HL-60 (cell line): ENCODE data around the gene CD79B.

ENCODE experiments used
- DNase-seq, 2 experiments: peaks; one replicate each; pipeline ENCODE4 v3.0.0-alpha.2; 2010 to 2020; ENCODE audit warnings: low read depth in 1 of 2, low spot score in 1 of 2
- H3K27ac ChIP-seq: fragments of 250-450 bp; sonication (Bioruptor Pico); replicated peaks from 2 replicates; pipeline ENCODE4 v1.5.1; 2020; ENCODE audit warnings: mild to moderate bottlenecking, moderate library complexity
- H3K27me3 ChIP-seq: fragments of 250-450 bp; sonication (Bioruptor Pico); 2 replicates; pipeline ENCODE4 v1.5.1; 2021; ENCODE audit warnings: mild to moderate bottlenecking, moderate library complexity; ENCODE audit not compliant: insufficient read depth, poor library complexity, severe bottlenecking
- H3K4me3 ChIP-seq: replicated peaks from 2 replicates; pipeline ENCODE4 v1.5.1; 2011; ENCODE audit warnings: mild to moderate bottlenecking, control low read depth, low read length; ENCODE audit not compliant: insufficient read depth
- GABPA ChIP-seq: IDR thresholded peaks from 2 replicates; pipeline ENCODE4 v1.6.1; 2012; ENCODE audit warnings: low read depth
- POLR2AphosphoS5 ChIP-seq: IDR thresholded peaks from 2 replicates; pipeline ENCODE4 v1.6.1; 2012; ENCODE audit warnings: low read depth
- SPI1 ChIP-seq: IDR thresholded peaks from 2 replicates; pipeline ENCODE4 v1.6.1; 2012; ENCODE audit warnings: low read depth, mild to moderate bottlenecking, borderline replicate concordance
- TF ChIP-seq, protein P1 (sequence below): IDR thresholded peaks from 2 replicates; pipeline ENCODE4 v1.6.1; 2012; ENCODE audit warnings: low read depth; ENCODE audit not compliant: insufficient replicate concordance
- TF ChIP-seq, protein P2 (sequence below): IDR thresholded peaks from one replicate; pipeline ENCODE4 v1.5.1; 2011; ENCODE audit warnings: low read length, control low read depth, inconsistent platforms; ENCODE audit not compliant: insufficient read depth

Gene CD79B

DNA sequence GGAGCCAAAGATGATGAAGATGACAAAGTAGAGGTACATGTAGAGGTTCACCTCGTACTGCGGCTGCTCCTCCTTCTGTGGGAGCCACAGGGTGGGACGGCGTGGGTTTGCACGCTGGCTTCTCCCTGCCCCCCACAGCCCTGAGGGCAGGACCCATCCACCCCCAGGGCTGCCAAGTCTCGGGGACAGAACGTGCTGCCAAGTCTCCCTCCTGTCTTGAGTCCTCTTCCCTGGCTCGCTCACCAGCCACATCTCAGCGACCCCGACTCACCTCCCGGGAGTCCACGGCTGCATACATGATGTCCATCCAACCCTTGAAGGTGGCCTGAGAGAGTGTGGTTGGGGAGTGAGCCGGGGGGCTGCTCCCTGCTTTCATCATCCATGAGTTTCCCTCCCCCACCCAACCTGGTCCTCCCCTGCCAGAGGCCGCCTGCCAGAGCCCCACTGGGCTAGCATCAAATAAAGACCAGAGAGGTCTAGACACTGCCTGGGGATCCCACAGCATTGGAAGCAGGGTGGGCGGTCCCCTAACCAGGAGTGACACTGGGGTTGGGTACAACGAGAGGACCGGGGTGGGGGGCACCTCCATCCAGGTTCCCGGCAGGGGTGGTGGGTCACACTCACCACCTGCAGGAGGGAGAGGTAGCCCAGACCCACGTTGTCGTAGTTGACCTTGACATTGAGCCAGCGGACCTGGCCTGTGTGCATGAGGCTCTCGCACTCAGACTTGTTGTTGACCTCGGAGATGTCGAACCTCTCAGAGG is 12.8 kb upstream of the CD79B start:
- DNase-seq: no peak
- Histone ChIP-seq H3K4me3 (no peak overlapping the region), H3K27me3 (no peaks in the 10 kb centered on the region), H3K27ac (no peak overlapping the region)
- TF ChIP-seq, protein P1, sequence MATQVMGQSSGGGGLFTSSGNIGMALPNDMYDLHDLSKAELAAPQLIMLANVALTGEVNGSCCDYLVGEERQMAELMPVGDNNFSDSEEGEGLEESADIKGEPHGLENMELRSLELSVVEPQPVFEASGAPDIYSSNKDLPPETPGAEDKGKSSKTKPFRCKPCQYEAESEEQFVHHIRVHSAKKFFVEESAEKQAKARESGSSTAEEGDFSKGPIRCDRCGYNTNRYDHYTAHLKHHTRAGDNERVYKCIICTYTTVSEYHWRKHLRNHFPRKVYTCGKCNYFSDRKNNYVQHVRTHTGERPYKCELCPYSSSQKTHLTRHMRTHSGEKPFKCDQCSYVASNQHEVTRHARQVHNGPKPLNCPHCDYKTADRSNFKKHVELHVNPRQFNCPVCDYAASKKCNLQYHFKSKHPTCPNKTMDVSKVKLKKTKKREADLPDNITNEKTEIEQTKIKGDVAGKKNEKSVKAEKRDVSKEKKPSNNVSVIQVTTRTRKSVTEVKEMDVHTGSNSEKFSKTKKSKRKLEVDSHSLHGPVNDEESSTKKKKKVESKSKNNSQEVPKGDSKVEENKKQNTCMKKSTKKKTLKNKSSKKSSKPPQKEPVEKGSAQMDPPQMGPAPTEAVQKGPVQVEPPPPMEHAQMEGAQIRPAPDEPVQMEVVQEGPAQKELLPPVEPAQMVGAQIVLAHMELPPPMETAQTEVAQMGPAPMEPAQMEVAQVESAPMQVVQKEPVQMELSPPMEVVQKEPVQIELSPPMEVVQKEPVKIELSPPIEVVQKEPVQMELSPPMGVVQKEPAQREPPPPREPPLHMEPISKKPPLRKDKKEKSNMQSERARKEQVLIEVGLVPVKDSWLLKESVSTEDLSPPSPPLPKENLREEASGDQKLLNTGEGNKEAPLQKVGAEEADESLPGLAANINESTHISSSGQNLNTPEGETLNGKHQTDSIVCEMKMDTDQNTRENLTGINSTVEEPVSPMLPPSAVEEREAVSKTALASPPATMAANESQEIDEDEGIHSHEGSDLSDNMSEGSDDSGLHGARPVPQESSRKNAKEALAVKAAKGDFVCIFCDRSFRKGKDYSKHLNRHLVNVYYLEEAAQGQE: no peak
- TF ChIP-seq GABPA (no peak), SPI1 (no peak), POLR2AphosphoS5 (no peak)
- TF ChIP-seq, protein P2, sequence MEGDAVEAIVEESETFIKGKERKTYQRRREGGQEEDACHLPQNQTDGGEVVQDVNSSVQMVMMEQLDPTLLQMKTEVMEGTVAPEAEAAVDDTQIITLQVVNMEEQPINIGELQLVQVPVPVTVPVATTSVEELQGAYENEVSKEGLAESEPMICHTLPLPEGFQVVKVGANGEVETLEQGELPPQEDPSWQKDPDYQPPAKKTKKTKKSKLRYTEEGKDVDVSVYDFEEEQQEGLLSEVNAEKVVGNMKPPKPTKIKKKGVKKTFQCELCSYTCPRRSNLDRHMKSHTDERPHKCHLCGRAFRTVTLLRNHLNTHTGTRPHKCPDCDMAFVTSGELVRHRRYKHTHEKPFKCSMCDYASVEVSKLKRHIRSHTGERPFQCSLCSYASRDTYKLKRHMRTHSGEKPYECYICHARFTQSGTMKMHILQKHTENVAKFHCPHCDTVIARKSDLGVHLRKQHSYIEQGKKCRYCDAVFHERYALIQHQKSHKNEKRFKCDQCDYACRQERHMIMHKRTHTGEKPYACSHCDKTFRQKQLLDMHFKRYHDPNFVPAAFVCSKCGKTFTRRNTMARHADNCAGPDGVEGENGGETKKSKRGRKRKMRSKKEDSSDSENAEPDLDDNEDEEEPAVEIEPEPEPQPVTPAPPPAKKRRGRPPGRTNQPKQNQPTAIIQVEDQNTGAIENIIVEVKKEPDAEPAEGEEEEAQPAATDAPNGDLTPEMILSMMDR: no peak

GRCh38 chr17:63943745-63944144 is 11.6 kb upstream of the CD79B start:
- DNase-seq: no peak

DNA sequence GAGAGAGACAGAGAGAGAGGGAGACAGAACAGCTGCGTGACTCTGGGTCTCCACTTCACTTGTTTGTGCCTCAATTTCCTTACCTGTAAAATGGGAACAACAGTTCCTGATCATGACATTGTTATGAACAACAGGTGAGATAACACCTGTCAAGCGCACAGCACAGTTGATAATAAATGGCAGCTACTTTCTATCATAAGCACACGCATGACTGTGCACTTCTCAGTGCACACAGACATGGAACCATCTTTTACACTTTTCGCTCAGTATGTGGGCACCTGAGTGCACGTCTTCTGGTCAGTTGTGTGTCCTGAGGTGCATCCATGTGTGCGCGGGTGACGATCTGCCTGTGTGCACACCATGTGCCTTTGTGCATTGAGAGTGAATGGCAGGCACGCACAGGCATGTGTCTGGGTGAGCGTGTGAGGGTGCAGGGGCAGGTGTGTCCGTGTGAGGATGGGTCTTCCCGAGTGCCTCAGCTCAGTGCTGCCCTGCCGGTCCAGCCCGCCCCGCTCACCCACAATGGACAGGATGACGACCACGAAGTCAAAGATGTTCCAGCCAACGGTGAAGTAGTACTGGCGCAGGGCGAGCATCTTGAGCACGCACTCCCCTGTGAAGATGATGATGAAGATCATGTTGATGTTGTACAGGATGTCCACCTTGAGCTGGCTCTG is 10.3 kb upstream of the CD79B start:
- TF ChIP-seq SPI1 (no peak), GABPA (no peak), POLR2AphosphoS5 (no peak)
- TF ChIP-seq, protein P2: no peak
- TF ChIP-seq, protein P1: no peak
- DNase-seq: no peak
- H3K4me3 ChIP-seq: no peak overlapping the region
- no peaks in the 10 kb centered on the region for H3K27me3 ChIP-seq
- H3K27ac ChIP-seq: no peak overlapping the region

More at GRCh38 chr17:63943745-63944144, 11.6 kb upstream of the CD79B start:
- Histone ChIP-seq H3K27me3 (no peaks in the 10 kb centered on the region), H3K4me3 (no peak overlapping the region), H3K27ac (no peak overlapping the region)
- no peak for TF ChIP-seq POLR2AphosphoS5
- TF ChIP-seq, protein P2: no peak
- TF ChIP-seq, protein P1: no peak
- TF ChIP-seq GABPA: no peak
- TF ChIP-seq SPI1: no peak
